Astrocyte (in vitro differentiated cells and primary cell): ENCODE data around the gene RAB9B.

Experiments used
- EZH2 ChIP-seq: IDR thresholded peaks from 2 replicates; pipeline ENCODE4 v1.6.1; 2012; ENCODE audit warnings: mild to moderate bottlenecking, low read length, inconsistent platforms; ENCODE audit not compliant: insufficient read depth
- TF ChIP-seq, protein P1 (sequence below): IDR thresholded peaks from 2 replicates; pipeline ENCODE4 v1.5.1; 2011; ENCODE audit warnings: low read depth, mild to moderate bottlenecking, inconsistent platforms, low read length, moderate library complexity; ENCODE audit not compliant: insufficient read depth

DNA sequence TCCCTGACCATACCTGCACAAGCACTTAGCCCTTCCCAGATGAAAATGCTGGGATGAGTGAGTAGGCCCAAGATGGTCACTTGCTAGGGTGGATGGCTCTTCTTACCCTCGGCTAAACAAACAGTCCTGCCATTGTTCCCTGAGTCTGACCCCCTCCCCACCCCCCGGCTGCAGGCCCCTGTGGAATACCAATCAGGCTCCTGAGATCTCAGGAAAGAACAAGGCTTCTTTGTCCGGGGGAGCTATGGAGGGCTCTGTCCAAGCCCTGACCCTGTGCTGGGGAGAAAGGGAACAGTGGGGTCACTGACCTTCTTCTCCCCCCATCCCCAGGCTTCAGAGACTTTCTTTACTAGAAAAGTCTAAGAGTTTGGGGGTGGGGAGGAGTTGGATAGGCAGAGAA, 49.4 kb downstream of the RAB9B start:
- TF ChIP-seq, protein P1, sequence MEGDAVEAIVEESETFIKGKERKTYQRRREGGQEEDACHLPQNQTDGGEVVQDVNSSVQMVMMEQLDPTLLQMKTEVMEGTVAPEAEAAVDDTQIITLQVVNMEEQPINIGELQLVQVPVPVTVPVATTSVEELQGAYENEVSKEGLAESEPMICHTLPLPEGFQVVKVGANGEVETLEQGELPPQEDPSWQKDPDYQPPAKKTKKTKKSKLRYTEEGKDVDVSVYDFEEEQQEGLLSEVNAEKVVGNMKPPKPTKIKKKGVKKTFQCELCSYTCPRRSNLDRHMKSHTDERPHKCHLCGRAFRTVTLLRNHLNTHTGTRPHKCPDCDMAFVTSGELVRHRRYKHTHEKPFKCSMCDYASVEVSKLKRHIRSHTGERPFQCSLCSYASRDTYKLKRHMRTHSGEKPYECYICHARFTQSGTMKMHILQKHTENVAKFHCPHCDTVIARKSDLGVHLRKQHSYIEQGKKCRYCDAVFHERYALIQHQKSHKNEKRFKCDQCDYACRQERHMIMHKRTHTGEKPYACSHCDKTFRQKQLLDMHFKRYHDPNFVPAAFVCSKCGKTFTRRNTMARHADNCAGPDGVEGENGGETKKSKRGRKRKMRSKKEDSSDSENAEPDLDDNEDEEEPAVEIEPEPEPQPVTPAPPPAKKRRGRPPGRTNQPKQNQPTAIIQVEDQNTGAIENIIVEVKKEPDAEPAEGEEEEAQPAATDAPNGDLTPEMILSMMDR, result no peak
- TF ChIP-seq EZH2, result no peak
